H9 (cell line): ENCODE results near the gene SMARCA2. TPM values are rescaled to one million over a fixed set of nuclear protein-coding genes. Genes with fewer than 3 reads are reported as not detected.

Experiments
- DNase-seq: peaks from one replicate; pipeline ENCODE4 v3.0.0-alpha.2; 2017
- H2AFZ ChIP-seq: one replicate; pipeline ENCODE4 v1.6.1; 2013; ENCODE audit warnings: mild to moderate bottlenecking, low read length, control low read depth, moderate library complexity
- H2AK5ac ChIP-seq: 2 replicates; pipeline ENCODE4 v1.6.1; 2013; ENCODE audit warnings: low read length, control low read depth, mixed read lengths; ENCODE audit not compliant: insufficient read length
- H2BK120ac ChIP-seq: one replicate; pipeline ENCODE4 v1.6.1; 2013; ENCODE audit warnings: low read depth, mild to moderate bottlenecking, low read length, control low read depth, inconsistent platforms; ENCODE audit not compliant: poor library complexity, severe bottlenecking
- H2BK12ac ChIP-seq: 2 replicates; pipeline ENCODE4 v1.6.1; 2013; ENCODE audit warnings: low read length, control low read depth, mixed read lengths, low read depth; ENCODE audit not compliant: insufficient read length
- H2BK15ac ChIP-seq: 2 replicates; pipeline ENCODE4 v1.6.1; 2013; ENCODE audit warnings: low read depth, low read length, control low read depth
- H2BK20ac ChIP-seq: one replicate; pipeline ENCODE4 v1.6.1; 2013; ENCODE audit warnings: low read depth, mild to moderate bottlenecking, low read length, control low read depth, inconsistent platforms; ENCODE audit not compliant: poor library complexity, severe bottlenecking
- H2BK5ac ChIP-seq: 2 replicates; pipeline ENCODE4 v1.6.1; 2013; ENCODE audit warnings: low read length, control low read depth, mixed read lengths; ENCODE audit not compliant: insufficient read length
- H3K14ac ChIP-seq: 2 replicates; pipeline ENCODE4 v1.6.1; 2013; ENCODE audit warnings: low read length, control low read depth; ENCODE audit not compliant: insufficient read depth
- H3K18ac ChIP-seq: 2 replicates; pipeline ENCODE4 v1.6.1; 2013; ENCODE audit warnings: low read depth, mild to moderate bottlenecking, mixed read lengths, low read length, control low read depth; ENCODE audit not compliant: insufficient read length
- H3K23ac ChIP-seq: 2 replicates; pipeline ENCODE4 v1.6.1; 2013; ENCODE audit warnings: low read length, control low read depth, mixed read lengths, low read depth; ENCODE audit not compliant: insufficient read length
- H3K23me2 ChIP-seq: 2 replicates; pipeline ENCODE4 v1.6.1; 2013; ENCODE audit warnings: low read depth, mild to moderate bottlenecking, mixed read lengths, low read length, control low read depth; ENCODE audit not compliant: insufficient read length, poor library complexity, severe bottlenecking
- H3K27ac ChIP-seq: 2 replicates; pipeline ENCODE4 v1.5.1; 2013; ENCODE audit warnings: low read length, control low read depth, mixed read lengths, low read depth; ENCODE audit not compliant: insufficient read length
- H3K27me3 ChIP-seq: 2 replicates; pipeline ENCODE4 v1.6.1; 2013; ENCODE audit warnings: low read length, control low read depth, inconsistent platforms; ENCODE audit not compliant: insufficient read depth
- H3K4ac ChIP-seq: 2 replicates; pipeline ENCODE4 v1.6.1; 2013; ENCODE audit warnings: low read depth, mild to moderate bottlenecking, control low read depth, inconsistent platforms, low read length, moderate library complexity
- H3K4me1 ChIP-seq: 2 replicates; pipeline ENCODE4 v1.6.1; 2013; ENCODE audit warnings: low read length, control low read depth, inconsistent platforms; ENCODE audit not compliant: insufficient read depth
- H3K4me2 ChIP-seq: 2 replicates; pipeline ENCODE4 v1.6.1; 2013; ENCODE audit warnings: low read length, control low read depth, mixed read lengths; ENCODE audit not compliant: insufficient read length, insufficient read depth
- H3K56ac ChIP-seq: 2 replicates; pipeline ENCODE4 v1.6.1; 2013; ENCODE audit warnings: low read depth, mild to moderate bottlenecking, mixed read lengths, low read length, control low read depth; ENCODE audit not compliant: insufficient read length
- H3K79me1 ChIP-seq: 2 replicates; pipeline ENCODE4 v1.6.1; 2013; ENCODE audit warnings: low read depth, mild to moderate bottlenecking, moderate library complexity, low read length, control low read depth, inconsistent platforms; ENCODE audit not compliant: insufficient read depth, poor library complexity, severe bottlenecking
- H3K79me2 ChIP-seq: 2 replicates; pipeline ENCODE4 v1.6.1; 2013; ENCODE audit warnings: low read length, control low read depth, inconsistent platforms; ENCODE audit not compliant: insufficient read depth
- H3K9ac ChIP-seq: 2 replicates; pipeline ENCODE4 v1.6.1; 2013; ENCODE audit warnings: low read length, control low read depth, mixed read lengths; ENCODE audit not compliant: insufficient read length; ENCODE audit errors: extremely low read depth
- H3K9me3 ChIP-seq: one replicate; pipeline ENCODE4 v1.6.1; 2013; ENCODE audit warnings: low read depth, low read length, inconsistent platforms; ENCODE audit not compliant: control insufficient read depth
- H3T11ph ChIP-seq: one replicate; pipeline ENCODE4 v1.6.1; 2013; ENCODE audit warnings: mild to moderate bottlenecking, low read length, control low read depth, inconsistent platforms
- H4K20me1 ChIP-seq: one replicate; pipeline ENCODE4 v1.6.1; 2013; ENCODE audit not compliant: control insufficient read depth, insufficient read length, insufficient read depth
- H4K5ac ChIP-seq: 2 replicates; pipeline ENCODE4 v1.6.1; 2013; ENCODE audit warnings: low read depth, mild to moderate bottlenecking, mixed read lengths, low read length, control low read depth; ENCODE audit not compliant: insufficient read length
- H4K8ac ChIP-seq: replicated peaks from 2 replicates; pipeline ENCODE4 v1.6.1; 2013; ENCODE audit warnings: low read length, control low read depth, mixed read lengths, low read depth; ENCODE audit not compliant: insufficient read length
- H4K91ac ChIP-seq: 2 replicates; pipeline ENCODE4 v1.6.1; 2013; ENCODE audit warnings: low read depth, mild to moderate bottlenecking, moderate library complexity, mixed read lengths, low read length, control low read depth; ENCODE audit not compliant: insufficient read length
- H3K27ac Mint-ChIP-seq, 3 experiments: 2 replicates in 2 of 3; 3 replicates in 1 of 3; pipeline ENCODE4 v1.8.0; 2020 to 2021; ENCODE audit warnings: mixed read lengths in 3 of 3, mild to moderate bottlenecking in 1 of 3, moderate library complexity in 1 of 3
- H3K27me3 Mint-ChIP-seq: 2 replicates; pipeline ENCODE4 v1.8.0; 2021; ENCODE audit warnings: low read depth, mild to moderate bottlenecking, moderate library complexity, mixed read lengths
- H3K36me3 Mint-ChIP-seq, 3 experiments: 2 replicates in 2 of 3; 3 replicates in 1 of 3; pipeline ENCODE4 v1.8.0; 2020 to 2021; ENCODE audit warnings: low read depth in 3 of 3, mixed read lengths in 3 of 3; ENCODE audit not compliant: insufficient read depth in 1 of 3
- H3K4me1 Mint-ChIP-seq, 2 experiments: 2 replicates each; pipeline ENCODE4 v1.8.0; 2020; ENCODE audit warnings: mixed read lengths in 2 of 2
- H3K4me3 Mint-ChIP-seq, 2 experiments: 2 replicates in 1 of 2; 3 replicates in 1 of 2; pipeline ENCODE4 v1.8.0; 2020 to 2021; ENCODE audit warnings: mild to moderate bottlenecking in 2 of 2, mixed read lengths in 2 of 2, moderate library complexity in 1 of 2
- H3K9me3 Mint-ChIP-seq, 2 experiments: 2 replicates in 1 of 2; 3 replicates in 1 of 2; pipeline ENCODE4 v1.8.0; 2020; ENCODE audit warnings: mild to moderate bottlenecking in 2 of 2, mixed read lengths in 2 of 2, moderate library complexity in 1 of 2
- CTCF ChIP-seq: fragments of 200-600 bp; sonication (generic); conservative IDR thresholded peaks from 3 replicates; pipeline ENCODE4 v1.8.0; 2021; ENCODE audit warnings: antibody characterized with exemption, mild to moderate bottlenecking
- WGBS: extraction: QIAGEN DNeasy Blood & Tissue Kit; methylation state at CpG from one replicate; pipeline ENCODE4 v1.1.7; 2013; ENCODE audit warnings: missing lambda C conversion rate, low lambda C conversion rate, mixed read lengths; ENCODE audit not compliant: insufficient read length; ENCODE audit errors: extremely low coverage; 5-methylcytosine and 5-hydroxymethylcytosine counted together
- total RNA-seq: library from RNA; stranded (reverse); gene quantifications from 2 replicates; pipeline ENCODE4 v1.2.1, GENCODE V29; 2021

SMARCA2 gene
- total RNA-seq, 1 experiment from 2014 or later, result 15.3 TPM

GRCh38 chr9:2241836-2242741 lies 226.9 kb downstream of the SMARCA2 start:
- Histone ChIP-seq H3K14ac (peak overlapping the region; percentile 83; the same call in 1 of the 2 replicates), H2AFZ (peak overlapping the region; percentile 80), H3K23ac (no peak overlapping the region), H3K27me3 (no peaks in the 10 kb centered on the region), H3K79me1 (no peaks in the 10 kb centered on the region), H4K91ac (no peak overlapping the region), H3K4me1 (peaks cover 4% of the 10 kb centered on the region), H3K4ac (no peak overlapping the region; the same call in 1 of the 2 replicates), H2BK5ac (no peak overlapping the region), H3K27ac (peak overlapping the region; percentile 77), H3K4me2 (peak overlapping the region; percentile 90), H3K18ac (peak overlapping the region; percentile 89), H4K5ac (peak overlapping the region; percentile 4), H3K23me2 (peaks cover 7% of the 10 kb centered on the region), H2BK120ac (peak overlapping the region; percentile 39), H2BK12ac (peak overlapping the region; percentile 30), H3K9me3 (peaks cover 5% of the 10 kb centered on the region), H3K79me2 (no peaks in the 10 kb centered on the region), H3T11ph (peak overlapping the region; percentile 24), H2BK20ac (no peak overlapping the region), H4K20me1 (no peaks in the 10 kb centered on the region), H3K9ac (peak overlapping the region; percentile 67), H2BK15ac (no peak overlapping the region), H2AK5ac (no peak overlapping the region), H4K8ac (no peak overlapping the region), H3K56ac (no peak overlapping the region)
- Mint-ChIP-seq H3K9me3 (peaks cover 7% of the 10 kb centered on the region in 2 experiments; a peak in 4 of 5 replicates), H3K36me3 (peaks cover 2 to 23% (median 11%) of the 10 kb centered on the region in 3 experiments; a peak in 5 of 7 replicates), H3K4me3 (peak overlapping the region; percentile 67 to 73), H3K27ac (peak overlapping the region; percentile 92 to 99 (median 97)), H3K27me3 (no peaks in the 10 kb centered on the region; the same call in 1 of the 2 replicates), H3K4me1 (peaks cover 30 to 39% of the 10 kb centered on the region in 2 experiments)
- peak; percentile 91 for DNase-seq
- no CpG with 5 or more reads among the region's 38 CpGs for WGBS
- peak; percentile 36; the same call in 1 of the 3 replicates for TF ChIP-seq CTCF
